ENCODE results near the gene MBD2.

DNA sequence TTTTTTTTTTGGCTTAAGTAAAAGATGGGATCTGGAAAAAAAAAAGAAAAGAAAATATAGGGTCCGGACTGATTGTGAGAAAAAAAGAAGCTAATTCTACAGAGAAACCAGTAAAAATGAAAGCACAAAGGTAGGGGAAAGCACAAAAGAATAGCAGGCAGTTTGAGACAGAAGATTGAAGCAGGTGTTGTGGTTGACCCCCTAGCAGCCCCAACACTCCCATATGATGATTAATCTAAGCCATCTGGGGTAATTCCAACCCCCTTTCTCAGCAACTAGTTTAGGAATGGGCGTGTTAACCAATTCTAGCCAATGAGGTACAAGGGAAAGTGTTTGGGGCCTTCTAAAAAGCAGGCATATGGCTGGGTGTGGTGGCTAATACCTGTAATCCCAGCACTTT, 77.0 kb downstream of the MBD2 start:
- TF ChIP-seq CTCF (IDR thresholded peaks at IDR 0.05) (no peak), POLR2A (IDR thresholded peaks at IDR 0.05) (no peak), POLR2AphosphoS5 (IDR thresholded peaks at IDR 0.05; ENCODE audit: insufficient read depth in 1 of 2, low read depth in 1 of 2) (no peak)

Measured in vagina (tissue), 2 donors.